Activated CD8-positive, alpha-beta memory T cell treated with anti-CD3 and anti-CD28 coated beads, Interleukin-2, amount 50 U/mL, for 1 hour (primary cell): ENCODE measurements around the gene CFHR1.
"Not testable (repeated sequence)": the region's sequence is repeated elsewhere in the genome, so short reads cannot be mapped to it uniquely, and the experiment has no call there.

Source experiments
- DNase-seq: peaks from one replicate; pipeline ENCODE4 v3.0.0-alpha.2; 2020; ENCODE audit errors: extremely low read depth

The CFHR1 gene

DNA sequence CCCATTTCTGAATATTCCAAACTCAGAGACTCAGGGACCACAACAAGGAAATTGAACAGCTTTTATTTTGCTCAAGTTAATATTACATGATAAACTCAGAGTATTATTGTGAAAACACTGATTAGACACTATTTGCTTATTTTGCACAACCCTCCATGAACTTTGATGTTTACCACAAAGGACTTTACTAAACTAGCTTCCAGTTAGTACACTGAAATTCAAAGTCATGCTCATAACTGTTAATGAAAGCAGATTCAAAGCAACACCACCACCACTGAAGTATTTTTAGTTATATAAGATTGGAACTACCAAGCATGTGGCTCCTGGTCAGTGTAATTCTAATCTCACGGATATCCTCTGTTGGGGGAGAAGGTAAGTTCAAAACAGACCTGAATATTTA is at the start of gene CFHR1:
Gene CFHR1, plus strand, starts transcription at position 201 of the 400 bp plus-strand sequence. Its CDS starts 114 bp downstream, at position 315.
- not testable (repeated sequence) for DNase-seq

DNA sequence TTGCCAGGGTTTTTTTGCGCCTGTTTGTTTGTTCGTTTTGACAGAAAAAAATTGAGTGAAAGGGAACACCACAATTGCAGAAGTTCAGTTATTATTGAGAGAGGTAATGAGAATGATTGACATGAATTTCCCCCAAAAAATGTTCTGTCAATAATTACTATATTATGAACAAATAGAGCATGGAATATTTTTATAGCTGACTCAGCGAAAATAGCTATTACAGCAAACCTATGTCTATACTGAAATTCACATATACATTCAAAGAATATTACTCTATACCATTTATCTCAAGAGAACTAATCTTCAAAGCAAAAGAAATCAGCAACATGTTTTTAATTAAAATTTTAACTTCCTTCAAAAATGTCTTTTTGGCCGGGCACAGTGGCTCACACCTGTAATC is 49.7 kb upstream of the CFHR1 start:
- DNase-seq = not testable (repeated sequence)

DNA sequence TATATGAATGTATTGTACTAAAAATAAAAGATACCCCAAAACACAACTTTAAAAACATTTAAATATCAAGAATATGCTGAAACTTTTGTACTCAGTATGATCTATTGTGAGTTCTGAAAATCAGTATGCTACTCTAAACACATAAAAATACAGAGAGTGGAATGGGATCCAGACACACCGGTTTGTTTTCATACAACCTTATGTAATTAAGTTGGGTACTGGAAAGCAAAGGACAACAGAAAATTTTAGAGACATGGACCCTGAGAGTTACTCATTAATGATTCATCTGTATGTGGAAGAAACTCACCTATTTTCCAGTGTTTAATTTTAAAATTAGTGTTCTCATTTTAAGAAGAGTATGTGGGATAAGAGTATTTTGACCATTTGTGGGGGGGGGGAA is 45.8 kb upstream of the CFHR1 start:
- no peak for DNase-seq

DNA sequence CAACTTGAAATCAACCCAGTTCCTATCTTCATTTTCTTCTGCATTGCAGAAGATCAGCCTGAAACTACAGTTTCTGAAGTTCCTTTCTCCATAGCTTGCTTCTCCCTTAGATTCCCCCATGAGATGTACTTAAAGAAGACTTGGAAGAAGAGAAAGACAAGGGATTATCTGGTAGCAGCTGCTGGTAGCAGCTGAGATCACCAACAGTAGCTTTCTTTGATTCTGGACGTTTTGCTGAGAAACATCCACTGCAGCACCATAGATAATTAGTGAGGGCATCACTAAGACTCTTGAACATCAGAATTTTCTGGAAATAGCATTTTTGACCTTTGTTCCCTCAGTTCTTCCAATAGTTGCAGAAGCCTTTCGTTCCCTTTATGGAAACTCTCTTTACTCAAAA is 45.4 kb upstream of the CFHR1 start:
- no peak for DNase-seq

DNA sequence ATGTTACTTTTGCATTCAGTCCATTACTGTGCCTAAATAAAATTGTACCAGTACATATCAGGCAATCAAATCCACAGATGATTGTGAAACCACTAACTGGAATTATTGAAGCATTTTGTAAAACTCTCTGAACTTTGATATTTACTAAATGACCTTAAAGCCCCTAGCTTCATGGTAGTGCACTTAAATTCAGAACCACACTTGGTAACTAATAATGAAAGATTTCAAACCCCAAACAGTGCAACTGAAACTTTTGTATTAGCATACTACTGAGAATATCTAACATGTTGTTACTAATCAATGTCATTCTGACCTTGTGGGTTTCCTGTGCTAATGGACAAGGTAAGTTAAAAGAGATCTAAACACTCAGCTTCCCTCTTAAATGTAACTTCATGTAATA is 44.9 kb upstream of the CFHR1 start, which contains the start of gene CFHR3:
Gene CFHR3, plus strand, starts transcription at position 238 of the 400 bp plus-strand sequence. Its CDS starts 47 bp downstream, at position 285.
- no peak for DNase-seq

DNA sequence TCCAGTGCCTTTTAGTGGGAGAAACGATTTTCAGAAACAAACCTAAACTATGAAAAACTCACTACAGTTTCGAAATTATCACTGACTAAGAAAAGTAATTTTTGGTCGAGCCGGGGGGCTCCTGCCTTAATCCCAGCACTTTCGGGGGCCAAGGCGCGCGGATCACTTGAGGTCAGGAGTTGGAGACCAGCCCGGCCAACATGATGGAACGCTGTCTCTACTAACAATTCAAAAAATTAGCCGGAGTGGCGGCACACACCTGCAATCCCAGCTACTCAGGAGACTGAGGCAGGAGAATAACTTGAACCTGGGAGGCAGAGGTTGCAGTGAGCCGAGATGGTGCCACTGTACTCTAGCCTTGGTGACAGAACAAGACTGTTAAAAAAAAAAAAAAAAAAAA is 41.9 kb upstream of the CFHR1 start:
- DNase-seq = no peak

DNA sequence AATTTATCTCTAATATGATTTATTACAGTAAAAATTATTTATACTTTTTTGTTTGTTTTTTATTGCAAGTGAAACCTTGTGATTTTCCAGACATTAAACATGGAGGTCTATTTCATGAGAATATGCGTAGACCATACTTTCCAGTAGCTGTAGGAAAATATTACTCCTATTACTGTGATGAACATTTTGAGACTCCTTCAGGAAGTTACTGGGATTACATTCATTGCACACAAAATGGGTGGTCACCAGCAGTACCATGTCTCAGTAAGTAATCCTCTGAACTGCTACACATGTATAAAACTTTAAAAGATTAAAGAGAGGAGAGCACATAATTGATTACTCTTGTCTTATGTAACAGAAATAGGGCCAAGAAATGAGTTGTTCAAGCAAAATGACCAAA is 40.4 kb upstream of the CFHR1 start:
- DNase-seq = no peak

DNA sequence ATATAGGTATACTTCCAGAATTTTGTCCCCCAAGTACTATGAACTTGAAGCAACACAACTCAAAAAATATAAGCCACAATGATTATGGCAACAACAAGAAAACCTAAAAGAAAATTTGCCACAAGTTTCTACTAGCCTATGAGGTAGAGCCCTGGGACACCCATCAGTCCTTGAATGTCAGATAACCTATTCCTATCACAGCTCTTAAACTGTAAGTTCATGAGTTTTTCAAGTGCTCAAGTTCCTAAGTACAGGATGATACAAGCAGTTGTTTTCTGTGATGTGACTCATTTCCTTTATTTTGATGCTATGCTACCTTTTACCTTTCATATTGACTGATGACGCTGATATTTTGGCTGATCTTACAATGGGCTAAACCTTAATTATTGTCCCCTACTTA is 28.3 kb upstream of the CFHR1 start:
- DNase-seq = not testable (repeated sequence)

DNA sequence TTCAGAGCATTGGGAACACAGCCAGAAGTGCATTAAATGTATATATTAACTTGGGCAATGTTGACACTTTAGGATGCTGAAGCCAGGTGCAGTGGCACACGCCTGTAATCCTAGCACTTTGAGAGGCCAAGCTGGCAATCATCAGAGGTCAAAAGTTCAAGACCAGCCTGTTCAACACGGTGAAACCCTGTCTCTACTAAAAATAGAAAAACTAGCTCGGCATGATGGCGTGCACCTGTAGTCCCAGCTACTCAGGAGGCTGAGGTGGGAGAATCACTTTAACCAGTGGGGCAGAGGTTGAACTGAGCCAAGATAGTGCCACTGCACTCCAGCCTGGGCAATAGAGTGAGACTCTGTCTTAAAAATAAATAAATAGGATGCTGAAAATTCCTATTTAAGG is 25.4 kb upstream of the CFHR1 start:
- DNase-seq = not testable (repeated sequence)

DNA sequence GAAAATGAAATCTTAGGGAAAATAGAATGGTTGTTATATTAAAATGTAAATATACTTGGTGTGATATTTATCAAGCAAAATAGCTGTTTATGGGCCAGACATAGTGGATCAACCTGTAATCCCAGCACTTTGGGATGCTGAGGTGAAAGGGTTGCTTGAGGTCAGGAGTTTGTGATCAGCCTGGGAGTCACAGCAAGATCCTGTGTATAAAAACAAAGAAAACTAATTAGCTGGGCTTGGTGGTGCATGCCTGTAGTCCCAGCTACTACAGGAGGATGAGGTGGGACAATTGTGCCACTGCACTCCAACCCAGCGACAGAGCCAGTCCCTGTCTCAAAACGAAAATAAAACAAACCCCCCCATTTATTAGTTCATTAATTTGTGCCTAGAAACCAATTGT is 21.6 kb upstream of the CFHR1 start:
- no peak for DNase-seq

DNA sequence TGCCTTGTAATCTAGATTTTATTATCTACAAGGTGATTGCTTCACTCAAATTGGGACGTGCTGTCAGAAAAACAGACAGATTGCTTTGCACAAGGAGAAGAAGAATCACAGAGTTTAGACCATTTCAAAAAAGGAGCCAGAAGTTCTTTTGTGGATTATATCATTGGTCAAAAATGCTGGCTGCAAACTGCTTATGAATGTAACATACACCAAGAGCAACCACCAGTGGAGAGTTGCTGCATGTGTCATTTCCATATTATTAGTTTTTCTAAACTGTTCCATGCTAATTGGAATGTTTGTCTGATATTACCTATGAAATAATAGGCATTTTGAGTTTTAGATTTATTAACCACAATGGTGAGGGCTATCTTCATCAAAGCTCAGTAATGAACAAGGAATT is 17.6 kb upstream of the CFHR1 start:
- DNase-seq = not testable (repeated sequence)

DNA sequence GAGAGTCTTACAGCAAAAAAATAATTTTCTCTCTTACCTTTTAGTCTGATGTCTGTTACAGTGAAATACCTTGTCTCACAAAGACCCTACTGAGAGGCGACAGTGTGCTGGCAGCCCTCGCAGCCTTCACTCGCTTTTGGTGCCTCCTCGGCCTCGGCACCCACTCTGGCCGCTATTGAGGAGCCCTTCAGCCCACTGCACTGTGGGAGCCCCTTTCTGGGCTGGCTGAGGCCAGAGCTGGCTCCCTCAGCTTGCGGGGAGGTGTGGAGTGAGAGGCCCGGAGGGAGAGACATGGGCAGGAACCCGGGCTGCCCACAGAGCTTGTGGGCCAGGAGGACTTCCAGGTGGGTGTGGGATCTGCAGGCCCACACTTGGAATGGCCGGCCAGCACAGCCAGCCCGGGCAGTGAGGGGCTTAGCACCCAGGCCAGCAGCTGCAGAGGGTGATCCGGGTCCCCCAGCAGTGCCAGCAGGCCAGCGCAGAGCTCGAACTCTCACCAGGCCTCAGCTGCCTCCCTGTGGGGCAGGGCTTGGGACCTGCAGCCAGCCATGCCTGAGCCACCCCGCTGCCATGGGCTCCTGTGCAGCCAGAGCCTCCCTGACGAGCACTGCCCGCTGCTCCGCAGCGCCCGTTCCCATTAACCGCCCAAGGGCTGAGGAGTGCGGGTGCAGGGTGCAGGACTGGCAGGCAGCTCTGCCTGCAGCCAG is 10.8 kb upstream of the CFHR1 start:
- DNase-seq = no peak

DNA sequence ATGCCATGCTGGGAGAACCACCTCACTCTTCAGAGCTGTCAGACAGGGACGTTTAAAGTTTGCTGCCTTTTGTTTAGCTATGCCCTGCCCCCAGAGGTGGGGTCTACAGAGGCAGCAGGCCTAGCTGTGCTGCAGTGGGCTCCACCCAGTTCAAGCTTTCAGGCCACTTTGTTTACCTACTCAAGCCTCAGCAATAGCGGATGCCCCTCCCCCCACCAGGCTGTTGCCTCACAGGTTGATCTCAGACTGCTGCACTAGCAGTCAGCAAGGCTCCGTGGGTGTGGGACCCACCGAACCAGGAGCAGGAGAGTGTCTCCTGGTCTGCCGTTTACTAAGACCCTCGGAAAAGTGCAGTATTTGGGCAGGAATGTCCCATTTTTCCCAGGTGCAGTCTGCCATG is 2.1 kb upstream of the CFHR1 start:
- not testable (repeated sequence) for DNase-seq

DNA sequence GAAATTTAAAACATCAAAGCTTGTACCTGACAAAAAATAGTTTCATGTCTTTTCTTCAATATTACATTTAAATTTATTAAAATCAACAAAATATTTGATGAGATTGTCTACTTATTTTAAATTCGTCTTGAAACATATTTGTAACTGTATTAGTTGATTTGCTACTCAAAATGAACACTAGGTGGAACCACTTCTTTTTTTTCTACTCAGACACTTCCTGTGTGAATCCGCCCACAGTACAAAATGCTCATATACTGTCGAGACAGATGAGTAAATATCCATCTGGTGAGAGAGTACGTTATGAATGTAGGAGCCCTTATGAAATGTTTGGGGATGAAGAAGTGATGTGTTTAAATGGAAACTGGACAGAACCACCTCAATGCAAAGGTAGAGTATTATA is 8.3 kb downstream of the CFHR1 start:
- DNase-seq = not testable (repeated sequence)

DNA sequence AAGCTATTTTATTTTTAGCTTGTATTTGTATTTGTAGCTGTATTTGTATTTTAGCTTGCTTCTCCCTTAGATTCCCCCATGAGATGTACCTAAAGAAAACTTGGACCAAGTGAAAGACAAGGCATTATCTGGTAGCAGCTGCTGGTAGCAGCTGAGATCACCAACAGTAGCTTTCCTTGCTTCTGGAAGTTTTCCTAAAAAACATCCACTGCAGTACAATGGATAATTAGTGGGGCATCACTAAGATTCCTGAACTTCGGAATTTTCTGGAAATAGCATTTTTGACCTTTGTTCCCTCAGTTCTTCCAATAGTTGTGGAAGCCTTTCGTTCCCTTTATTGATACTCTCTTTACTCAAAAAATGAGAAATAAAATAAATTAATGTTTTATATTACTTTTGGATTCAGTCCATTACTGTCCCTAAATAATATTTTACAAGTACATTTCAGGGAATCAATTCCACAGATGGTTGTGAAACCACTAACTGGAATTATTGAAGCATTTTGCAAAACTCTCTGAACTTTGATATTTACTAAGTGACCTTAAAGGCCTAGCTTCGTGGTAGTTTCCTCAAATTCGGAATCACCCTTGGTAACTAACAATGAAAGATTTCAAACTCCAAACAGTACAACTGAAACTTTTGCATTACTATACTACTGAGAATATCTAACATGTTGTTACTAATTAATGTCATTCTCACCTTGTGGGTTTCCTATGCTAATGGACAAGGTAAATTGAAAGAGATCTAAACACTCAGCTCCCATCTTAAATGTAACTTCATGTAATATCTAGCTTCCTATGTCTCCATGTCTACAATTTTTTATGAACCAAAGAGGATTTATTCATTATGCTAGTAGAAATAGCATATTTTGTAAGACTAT is 30.3 kb downstream of the CFHR1 start:
- DNase-seq = not testable (repeated sequence)

DNA sequence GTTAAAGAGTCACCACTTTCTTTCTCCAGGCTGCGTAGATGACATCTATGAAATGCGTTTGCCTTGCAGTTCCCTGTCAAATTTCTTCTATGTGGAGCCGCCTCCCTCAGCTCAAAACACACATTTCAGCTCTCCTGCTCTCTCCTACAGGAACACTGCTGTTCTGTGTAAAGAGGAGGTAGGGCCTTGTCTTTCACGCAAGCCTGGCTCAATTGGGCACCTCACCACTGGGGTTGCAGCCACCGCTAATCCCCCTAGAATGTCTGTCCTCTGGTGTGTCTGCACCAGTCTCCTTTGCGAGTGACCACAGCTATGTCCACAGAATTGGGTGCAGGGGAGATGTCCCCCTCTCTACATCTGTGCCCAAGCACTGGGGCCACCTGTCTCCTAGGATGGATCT is 36.5 kb downstream of the CFHR1 start:
- no peak for DNase-seq

DNA sequence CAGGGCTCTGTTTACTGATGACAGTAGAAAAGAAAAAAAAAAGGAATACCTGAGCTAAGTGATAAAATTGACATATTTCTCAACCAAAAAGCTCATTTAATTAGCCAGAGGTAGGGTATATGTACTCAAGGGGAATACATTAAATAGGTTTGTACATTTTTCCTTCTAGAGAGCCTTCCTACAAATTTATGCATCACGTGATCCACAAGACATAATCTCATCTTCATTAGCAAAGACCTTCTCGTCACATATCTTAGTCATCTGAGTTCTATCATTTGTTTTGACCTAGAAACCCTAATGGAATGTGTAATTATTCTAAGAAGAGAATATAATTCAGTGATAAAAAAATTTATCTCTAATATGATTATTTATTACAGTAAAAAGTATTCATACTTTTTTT is 37.7 kb downstream of the CFHR1 start:
- no peak for DNase-seq

DNA sequence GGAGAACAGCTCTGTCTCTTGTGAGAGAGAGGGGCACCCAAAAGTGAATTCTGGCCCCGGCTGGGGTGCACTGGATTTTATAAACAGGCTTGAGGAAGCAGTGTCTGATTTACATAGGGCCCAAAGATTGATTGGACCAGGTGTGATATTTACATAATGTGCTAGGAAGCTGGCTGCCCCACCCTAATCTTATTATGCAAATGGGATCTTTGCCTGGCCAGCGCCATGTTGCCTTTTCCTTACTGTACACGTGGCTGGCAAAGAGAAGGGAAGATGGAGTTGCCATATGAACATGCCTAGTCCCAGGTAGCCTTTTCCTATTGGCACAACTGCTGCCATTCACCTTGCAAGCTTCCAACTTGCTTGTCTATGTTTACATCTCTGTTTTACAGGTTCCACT is 39.3 kb downstream of the CFHR1 start:
- no peak for DNase-seq

DNA sequence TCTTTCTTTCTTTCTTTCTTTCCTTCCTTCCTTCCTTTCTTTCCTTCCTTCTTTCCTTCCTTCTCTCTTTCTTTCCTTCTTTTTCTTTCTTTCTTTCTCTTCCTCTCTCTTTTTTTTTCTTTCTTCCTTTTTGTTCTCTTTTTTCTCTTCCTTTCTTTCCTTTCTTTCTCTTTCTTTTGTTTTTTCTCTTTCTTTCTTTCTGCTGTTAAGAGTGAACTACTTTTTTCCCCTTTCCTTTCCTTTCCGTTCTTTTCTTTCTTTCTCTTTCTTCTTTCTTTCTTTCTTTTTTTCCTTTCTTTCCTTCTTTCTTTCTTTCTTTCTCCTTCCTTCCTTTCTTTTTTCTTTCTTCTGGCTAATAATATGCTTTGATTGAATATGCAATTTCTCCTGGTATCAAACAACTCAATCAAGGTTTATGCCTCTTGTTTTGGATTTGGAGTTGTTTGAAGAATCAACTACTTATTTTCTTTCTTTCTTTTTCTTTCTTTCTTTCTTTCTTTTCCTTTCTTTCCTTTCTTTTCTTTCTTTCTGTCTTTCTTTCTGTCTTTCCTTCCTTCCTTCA is 40.9 kb downstream of the CFHR1 start:
- DNase-seq = no peak

DNA sequence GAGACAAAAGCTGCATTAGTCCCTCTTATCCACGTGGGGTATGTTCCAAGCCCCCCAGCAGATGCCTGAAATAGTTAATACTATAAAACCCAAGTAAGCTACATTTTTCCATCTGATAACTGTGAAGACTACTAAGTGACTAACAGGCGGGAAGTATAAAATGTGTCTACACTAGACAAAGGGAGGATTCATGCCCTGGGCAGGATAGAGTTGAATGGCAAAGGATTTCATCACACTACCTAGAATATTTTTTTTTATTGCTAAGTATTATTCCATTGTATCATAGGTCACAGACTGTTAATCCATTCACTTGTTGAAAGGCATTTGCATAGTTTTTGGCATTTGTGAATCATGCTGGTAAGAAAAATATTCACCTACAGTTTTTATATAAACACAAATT is 41.9 kb downstream of the CFHR1 start:
- DNase-seq = no peak

DNA sequence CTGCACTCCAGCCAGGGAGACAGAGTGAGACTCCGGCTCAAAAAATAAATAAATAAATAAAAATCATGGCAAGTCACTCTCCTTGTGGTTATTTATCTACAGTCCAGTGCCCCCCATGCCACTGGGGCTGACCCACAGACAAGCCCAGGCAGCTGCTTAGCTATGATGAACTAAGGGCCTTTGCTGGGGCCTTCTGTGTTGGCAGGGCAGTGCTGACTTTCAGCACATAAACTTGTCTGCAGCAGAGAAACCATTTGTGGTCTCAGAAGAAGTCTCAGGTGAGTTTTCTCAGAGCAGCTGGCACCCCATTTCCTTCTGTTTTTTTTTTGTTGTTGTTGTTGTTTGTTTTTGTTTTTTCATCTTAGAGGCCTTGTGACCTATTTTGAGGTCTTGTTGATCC is 47.4 kb downstream of the CFHR1 start:
- no peak for DNase-seq

DNA sequence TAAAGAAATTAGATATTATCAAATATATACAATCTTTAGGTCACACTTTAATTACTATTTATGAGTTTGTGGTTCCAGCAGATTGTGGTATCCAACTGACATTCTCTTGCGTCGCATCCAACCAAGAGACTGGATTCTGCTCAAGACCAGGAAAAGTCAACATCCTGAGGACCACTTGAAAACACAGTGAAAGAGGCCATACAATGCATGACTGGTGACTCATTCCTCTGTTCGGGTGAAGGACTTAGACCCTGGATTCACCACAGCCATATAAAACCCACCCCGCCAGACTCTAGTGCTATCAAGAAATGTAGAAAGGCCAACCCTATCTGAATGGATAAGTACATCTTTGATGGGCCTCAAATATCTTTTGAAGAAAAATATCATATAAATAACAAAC is 53.9 kb downstream of the CFHR1 start:
- no peak for DNase-seq

DNA sequence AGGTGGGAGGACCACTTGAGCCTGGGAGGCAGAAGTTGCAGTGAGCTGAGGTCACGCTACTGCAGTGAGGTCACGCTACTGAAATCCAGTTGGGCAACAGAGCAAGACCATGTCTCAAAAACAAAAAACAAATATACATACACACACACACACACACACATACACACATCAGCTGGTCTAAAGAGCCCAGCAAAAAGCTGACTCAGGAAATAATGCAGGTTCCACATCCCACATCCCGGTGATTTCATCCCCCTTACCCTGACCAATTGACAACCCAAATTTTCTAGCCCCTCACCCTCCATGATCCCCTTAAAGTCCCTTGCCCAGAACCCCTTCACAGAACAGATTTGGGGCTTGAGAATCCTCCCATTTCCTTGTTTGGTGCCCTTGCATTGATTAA is 56.4 kb downstream of the CFHR1 start:
- no peak for DNase-seq
